Activated CD4-positive, alpha-beta T cell treated with anti-CD3 and anti-CD28 coated beads for 1 hour (primary cell): ENCODE measurements around the gene TDP1.
"Not testable (repeated sequence)": the region's sequence is repeated elsewhere in the genome, so short reads cannot be mapped to it uniquely, and the experiment has no call there.

Experiments used
- DNase-seq: peaks from one replicate; pipeline ENCODE4 v3.0.0-alpha.2; 2020

Gene TDP1

DNA sequence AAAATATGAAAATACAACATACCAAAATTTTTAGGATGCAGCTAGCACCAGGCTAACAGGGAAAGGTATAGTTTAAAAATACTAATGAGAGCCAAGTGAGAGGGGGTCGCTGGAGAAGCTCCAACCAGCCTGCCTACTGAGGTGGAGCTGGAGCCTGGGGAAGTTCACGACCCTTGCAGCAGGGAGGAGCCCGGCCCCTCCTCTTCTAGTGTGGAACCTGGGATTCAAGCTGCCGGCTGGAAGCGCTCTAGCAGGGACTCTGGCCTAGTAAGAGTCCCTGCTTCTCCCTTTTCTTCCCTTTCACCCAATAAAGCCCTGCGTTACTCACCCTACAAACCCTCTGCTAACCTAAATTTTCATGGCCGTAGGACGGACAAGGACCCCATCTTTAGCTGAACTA is 101.1 kb downstream of the TDP1 start:
- no peak for DNase-seq

GRCh38 chr14:90058876-90059458 is 103.2 kb downstream of the TDP1 start:
- no peak for DNase-seq

DNA sequence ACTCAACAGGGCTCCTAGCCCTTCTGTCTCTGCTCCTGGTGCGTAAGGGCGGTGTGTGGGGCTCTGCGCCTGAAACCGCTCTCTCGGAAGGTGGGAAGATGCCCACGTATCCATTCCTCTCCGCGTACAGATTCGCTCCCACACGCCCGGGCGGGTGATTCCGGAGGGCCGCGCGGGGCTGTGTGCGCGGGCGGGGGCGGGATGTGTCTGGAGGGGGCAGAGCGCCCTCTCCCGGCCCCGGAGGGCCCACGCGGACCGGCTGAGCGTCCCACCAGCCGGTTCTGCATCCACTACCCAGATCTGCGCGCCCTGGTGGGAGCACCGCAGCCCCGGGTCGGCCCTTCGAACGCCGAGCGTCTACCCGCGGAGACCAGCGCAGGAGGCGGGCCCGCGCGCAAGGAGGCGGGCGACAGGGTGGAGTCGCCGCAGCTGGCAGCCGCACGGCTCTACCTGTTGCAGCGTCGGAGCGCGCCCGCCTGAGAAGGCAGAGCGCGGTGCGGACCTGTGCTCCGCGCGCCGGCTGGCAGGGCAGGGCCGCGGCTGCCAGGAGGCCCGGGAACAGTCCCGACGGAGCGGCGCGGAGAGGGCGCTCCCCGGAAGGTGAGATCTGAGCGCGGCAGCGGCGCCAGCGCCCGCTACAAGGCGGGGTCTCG is 104.7 kb downstream of the TDP1 start:
- DNase-seq, result no peak

DNA sequence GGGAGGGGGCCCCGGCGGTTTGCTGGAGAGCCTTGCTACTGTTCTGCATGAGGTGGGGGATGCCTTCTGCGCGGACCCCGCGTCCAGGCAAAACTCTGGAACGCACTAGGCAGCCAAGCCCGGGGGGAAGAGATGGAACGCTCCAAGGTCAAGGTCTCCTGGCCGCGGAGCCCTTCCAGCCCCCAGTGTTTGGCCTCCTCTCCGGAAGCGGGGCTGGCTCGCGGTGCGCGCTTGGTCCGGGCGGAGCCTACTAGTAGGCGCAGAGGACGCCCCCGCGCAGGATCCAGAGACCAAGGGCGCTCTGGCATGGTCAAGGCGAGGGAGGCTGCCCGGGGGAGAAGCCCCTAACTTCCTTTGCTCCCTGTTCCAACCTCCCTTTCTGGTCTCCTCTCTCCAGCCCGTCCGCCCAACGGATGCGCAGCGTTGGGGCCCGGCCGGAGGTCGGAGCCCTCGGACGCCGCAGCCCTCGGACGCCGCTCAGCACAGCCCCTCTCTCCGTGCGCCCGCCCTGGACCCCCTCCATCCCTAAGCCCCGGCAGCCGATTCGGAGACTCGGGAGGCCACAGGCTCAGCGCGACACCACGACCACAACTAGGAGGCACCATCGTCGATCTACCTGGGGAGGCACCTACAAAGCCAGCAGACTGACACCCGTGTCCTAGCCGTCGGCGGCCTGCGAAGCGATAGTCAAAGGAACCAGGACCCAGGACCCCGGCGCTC is 105.4 kb downstream of the TDP1 start:
- no peak for DNase-seq

GRCh38 chr14:90061685-90062126 is 106.0 kb downstream of the TDP1 start, which contains the start of gene KCNK13:
Gene KCNK13 (plus strand): TSS chr14:90061994. CDS start chr14:90062206, 212 bp downstream.
- DNase-seq, result no peak

DNA sequence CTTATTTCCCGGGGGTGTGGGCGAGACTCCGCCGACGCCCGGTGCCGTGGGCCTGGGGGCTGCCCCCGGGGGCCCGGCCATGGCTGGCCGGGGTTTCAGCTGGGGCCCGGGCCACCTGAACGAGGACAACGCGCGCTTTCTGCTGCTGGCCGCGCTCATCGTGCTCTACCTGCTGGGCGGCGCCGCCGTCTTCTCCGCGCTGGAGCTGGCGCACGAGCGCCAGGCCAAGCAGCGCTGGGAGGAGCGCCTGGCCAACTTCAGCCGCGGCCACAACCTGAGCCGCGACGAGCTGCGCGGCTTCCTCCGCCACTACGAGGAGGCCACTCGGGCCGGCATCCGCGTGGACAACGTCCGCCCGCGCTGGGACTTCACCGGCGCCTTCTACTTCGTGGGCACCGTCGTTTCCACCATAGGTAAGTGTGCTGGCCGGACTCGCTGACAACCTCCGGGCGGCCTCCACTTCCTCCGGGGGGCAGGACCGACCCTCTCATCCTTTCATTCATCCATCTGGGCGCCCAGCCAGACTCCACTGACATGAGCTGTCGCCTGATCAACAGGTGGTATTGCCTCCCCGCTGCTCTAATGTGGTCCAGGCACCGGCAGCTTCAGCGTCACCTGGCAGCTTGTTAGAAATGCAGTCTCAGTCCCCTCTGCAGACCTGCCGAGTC is 106.5 kb downstream of the TDP1 start:
- no peak for DNase-seq

DNA sequence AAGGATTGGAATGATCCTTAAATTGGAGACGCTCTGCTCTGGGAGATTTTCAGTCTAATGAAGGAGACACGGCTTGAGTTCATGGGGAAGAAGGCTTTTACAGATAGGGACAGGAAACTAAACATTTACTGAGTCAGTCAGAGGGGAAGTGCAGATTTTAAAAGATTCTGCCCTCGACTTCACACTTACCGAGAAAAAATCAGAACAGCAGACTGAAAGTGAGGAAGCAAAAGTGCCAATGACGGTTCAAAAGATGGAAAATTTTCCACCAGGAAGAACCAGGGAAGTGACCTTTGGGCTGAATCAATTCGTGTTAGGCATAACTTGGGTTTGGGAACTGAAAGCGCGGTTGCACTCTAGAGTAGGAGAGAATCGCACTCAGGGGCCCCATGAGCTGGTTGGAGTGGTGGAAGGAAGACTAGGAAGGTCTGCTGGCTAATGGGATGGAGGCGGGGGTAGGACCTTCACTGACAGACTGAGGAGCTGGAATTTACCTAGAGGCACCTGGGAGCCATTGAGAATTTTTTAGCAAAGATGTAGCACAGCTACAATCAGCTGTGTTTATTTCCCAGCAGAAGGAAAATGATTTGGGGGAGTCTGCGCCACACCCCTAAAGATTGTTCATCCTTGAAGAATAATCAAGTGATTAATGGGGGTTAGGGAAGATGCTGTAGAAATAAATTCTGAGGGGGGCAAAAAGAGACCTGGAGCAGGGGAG is 107.3 kb downstream of the TDP1 start:
- no peak for DNase-seq

GRCh38 chr14:90072350-90072749 is 116.6 kb downstream of the TDP1 start:
- no peak for DNase-seq

- no peak for DNase-seq
Measured at GRCh38 chr14:90079576-90079975, 123.8 kb downstream of the TDP1 start.

DNA sequence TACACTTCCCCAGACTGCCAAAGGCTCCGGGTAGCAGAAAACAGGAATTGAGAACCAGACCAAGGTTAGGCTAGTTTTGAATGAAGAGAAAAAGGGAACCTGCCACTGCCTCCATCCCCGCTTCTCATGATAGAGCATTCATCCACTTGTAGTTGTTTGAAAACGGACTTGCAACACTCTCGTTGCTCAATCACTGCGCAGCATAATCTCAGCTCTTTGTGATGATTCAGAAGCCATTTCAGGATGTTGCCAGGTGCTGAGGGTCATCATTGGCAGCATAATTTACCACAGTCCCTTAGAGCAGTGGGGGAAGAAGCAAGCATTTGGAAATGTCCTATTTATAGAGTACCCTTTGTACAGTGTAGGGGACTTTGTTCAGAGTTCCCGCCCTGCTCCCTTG is 131.7 kb downstream of the TDP1 start:
- DNase-seq, result no peak

DNA sequence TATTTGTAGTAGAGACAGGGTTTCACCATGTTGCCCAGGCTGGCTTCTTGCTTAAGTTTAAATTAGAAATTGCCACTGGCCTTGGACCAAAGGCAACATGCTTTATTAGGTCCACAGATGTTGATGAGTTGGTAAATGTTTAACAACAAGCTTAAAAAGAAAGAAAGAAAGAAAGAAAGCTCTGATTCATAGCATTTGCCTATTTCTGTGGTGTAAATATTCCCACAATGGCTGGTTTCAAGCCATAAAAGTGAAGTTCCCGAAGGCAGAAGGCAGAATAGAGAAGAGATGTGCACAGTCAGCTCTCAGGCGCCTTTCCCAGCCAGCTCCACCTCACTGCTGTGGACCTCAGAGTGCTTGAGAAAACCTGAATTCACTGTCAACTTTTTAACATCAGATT is 132.4 kb downstream of the TDP1 start:
- no peak for DNase-seq

DNA sequence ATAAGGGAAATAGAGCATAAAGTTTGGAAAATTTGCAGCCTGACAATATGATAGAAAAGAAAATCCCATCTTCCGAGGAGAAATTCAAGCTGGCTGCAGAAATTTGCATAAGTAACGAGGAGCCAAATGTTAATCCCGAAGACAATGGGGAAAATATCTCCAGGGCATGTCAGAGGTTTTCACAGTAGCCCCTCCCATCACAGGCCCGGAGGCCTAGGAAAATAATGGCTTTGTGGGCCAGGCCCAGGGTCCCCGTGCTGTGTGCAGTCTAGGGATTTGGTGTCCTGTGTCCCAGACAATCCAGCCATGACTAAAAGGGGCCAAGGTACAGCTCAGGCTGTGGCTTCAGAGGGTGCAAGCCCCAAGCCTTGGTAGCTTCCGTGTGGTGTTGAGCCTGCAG is 133.8 kb downstream of the TDP1 start:
- not testable (repeated sequence) for DNase-seq

DNA sequence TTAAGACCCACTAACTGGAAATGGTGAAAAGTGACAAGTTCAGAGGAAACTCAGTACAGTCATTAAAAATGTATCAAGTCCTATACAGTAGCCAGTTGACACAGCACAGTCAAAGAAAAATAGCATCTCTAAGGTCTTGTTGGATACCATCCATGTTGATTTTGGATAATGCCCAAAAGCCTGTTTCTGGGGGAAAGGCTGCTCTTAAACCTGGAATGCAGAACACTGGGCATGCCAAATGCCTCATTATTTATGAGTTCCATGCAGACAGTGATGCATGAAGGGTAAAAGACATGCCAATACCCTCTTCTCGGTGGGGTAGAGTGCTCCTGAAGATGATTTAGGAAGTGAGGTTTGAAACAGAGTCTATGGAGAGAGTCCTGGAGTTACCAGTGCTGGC is 135.7 kb downstream of the TDP1 start:
- DNase-seq, result no peak

DNA sequence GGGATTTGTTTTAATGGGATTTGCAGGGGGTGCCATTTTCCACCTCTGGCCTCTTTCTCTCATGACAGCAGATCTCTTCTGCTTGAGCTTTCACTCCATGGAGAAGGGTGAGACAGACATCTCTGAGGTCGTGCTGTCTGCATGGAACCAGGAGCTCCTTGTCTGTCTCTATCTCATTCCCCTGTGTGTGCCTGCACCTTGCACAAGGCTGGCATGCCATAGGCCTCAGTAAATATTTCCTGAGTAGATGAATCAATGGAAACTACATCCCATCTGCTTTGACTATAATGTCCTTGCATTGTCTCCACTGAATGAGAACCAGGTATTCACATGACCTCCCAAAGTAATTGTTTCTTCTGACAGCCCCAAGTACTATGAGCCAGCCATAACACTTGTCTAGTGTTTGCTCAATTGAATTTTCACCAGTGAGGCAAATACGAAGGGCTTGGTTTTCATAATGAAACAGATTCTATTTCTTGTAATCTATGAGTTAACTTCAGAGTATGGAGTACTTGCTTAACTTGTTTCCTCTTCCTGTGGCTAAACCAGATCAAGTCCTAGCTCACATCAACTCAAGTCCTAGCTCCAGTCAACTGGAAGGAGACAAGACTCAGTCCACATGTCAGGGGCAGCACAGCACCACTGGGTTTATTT is 138.3 kb downstream of the TDP1 start:
- DNase-seq, result no peak
